Measurements from ENCODE around the gene BUD13.

DNA sequence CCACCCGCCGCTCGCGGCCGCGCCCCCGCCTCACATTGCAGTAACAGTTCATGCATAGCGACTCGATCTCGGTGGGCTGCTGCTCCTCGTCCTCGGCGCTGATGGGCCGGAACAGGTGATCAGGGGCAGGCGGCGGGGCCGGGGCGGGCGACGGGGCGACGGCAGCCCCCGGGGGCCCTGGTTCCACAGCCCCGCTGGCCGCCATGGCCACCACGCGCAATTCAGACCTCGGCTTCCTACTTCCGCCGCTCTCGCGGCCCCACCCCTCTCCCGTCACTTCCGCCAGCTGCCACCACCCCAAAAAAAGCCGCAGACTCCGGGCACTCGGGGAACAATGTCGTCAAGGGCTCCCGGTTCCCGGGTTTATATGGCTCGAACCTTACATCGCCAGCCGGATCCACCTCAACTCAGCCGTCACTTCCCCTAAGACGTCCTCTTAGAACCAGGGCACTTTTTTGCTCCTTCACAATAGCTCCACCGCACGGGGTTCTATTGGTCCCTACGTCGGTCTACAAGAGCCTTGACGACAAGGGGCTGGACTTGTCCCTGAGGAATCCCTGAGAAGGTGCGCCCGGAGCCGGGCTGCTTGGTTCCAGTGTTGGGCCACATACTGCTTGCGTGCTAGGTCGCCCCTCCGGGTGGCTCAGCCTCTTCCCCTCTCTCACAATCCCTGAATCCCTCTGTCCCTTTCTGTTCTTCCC is 15.1 kb upstream of the BUD13 start, which contains the start of gene ZPR1:
- peak; percentile 76 for TF ChIP-seq YY1 (IDR thresholded peaks at IDR 0.05; ENCODE audit: extremely low read depth, insufficient replicate concordance, low read depth, low read length)
- peak; percentile 97 for TF ChIP-seq POLR2AphosphoS5 (IDR thresholded peaks at IDR 0.05; ENCODE audit: low read depth, low read length)
- TF ChIP-seq CTCF (IDR thresholded peaks at IDR 0.05 in 2 of 3, conservative IDR thresholded peaks at IDR 0.05 in 1 of 3; ENCODE audit: borderline replicate concordance in 1 of 3, insufficient read depth in 1 of 3, low read depth in 2 of 3, low read length in 2 of 3), result no peak
- no peak for TF ChIP-seq ZNF274 (IDR thresholded peaks at IDR 0.05; ENCODE audit: low read depth, low read length)
- TF ChIP-seq POLR2A (IDR thresholded peaks at IDR 0.05; ENCODE audit: borderline replicate concordance, extremely low read depth, insufficient read depth, insufficient read length), result no peak

Data from HCT116 (cell line).